Activated T-helper 1 cell treated with anti-CD3 and anti-CD28 coated beads, Interleukin-12 subunit alpha, Interleukin-12 subunit beta, Interleukin-2, Interleukin-4 antibody, amounts not matched to agents 30 ng/mL and 10 ng/mL and 1 ng/mL, durations not matched to agents 14 hours and 24 hours and 36 hours (primary cell): Measurements from ENCODE around the gene ASCC2. TPM values are rescaled to one million over a fixed set of nuclear protein-coding genes. Genes with fewer than 3 reads are reported as not detected.

Experiments used
- DNase-seq: peaks from one replicate; pipeline ENCODE4 v3.0.0; 2021; ENCODE audit warnings: low spot score
- H3K27ac Mint-ChIP-seq: one replicate; pipeline ENCODE4 v1.8.0; 2021; ENCODE audit warnings: mild to moderate bottlenecking, mixed read lengths
- H3K27me3 Mint-ChIP-seq: one replicate; pipeline ENCODE4 v1.8.0; 2022; ENCODE audit warnings: mild to moderate bottlenecking, moderate library complexity, mixed read lengths; ENCODE audit not compliant: insufficient read depth
- H3K36me3 Mint-ChIP-seq: one replicate; pipeline ENCODE4 v1.8.0; 2021; ENCODE audit warnings: low read depth, mixed read lengths
- H3K4me1 Mint-ChIP-seq: one replicate; pipeline ENCODE4 v1.8.0; 2021; ENCODE audit warnings: low read depth, mixed read lengths
- H3K4me3 Mint-ChIP-seq: one replicate; pipeline ENCODE4 v1.8.0; 2021; ENCODE audit warnings: mild to moderate bottlenecking, moderate library complexity, mixed read lengths
- H3K9me3 Mint-ChIP-seq: one replicate; pipeline ENCODE4 v1.8.0; 2021; ENCODE audit warnings: mixed read lengths
- intact Hi-C: fragments of 100-400 bp; cut with micrococcal nuclease; formaldehyde crosslinking; loops from one replicate; pipeline ENCODE4 v1.15.1; 2024
- total RNA-seq: library from RNA; stranded (reverse); gene quantifications from 2 replicates; pipeline ENCODE4 v1.2.3, GENCODE V29; 2022

ASCC2 gene
- total RNA-seq, 1 donor from 2014 or later = 84.5 TPM

GRCh38 chr22:29811377-29811776 is 26.7 kb downstream of the ASCC2 start:
- intact Hi-C loops = no loop called here
- Mint-ChIP-seq H3K9me3 (no peaks in the 10 kb centered on the region), H3K36me3 (peaks cover 48% of the 10 kb centered on the region), H3K4me3 (no peak overlapping the region), H3K4me1 (no peaks in the 10 kb centered on the region), H3K27ac (no peak overlapping the region), H3K27me3 (no peaks in the 10 kb centered on the region)
- no peak for DNase-seq

GRCh38 chr22:29810216-29810615 is 27.9 kb downstream of the ASCC2 start:
- Mint-ChIP-seq H3K27me3 (no peaks in the 10 kb centered on the region), H3K4me3 (no peak overlapping the region), H3K36me3 (peaks cover 48% of the 10 kb centered on the region), H3K27ac (no peak overlapping the region), H3K9me3 (no peaks in the 10 kb centered on the region), H3K4me1 (no peaks in the 10 kb centered on the region)
- intact Hi-C loops = no loop called here
- DNase-seq = no peak

- peaks cover 36% of the 10 kb centered on the region for H3K36me3 Mint-ChIP-seq
- H3K4me1 Mint-ChIP-seq = no peaks in the 10 kb centered on the region
- no peaks in the 10 kb centered on the region for H3K9me3 Mint-ChIP-seq
- H3K27ac Mint-ChIP-seq = no peak overlapping the region
- H3K4me3 Mint-ChIP-seq = no peak overlapping the region
- H3K27me3 Mint-ChIP-seq = no peaks in the 10 kb centered on the region
- intact Hi-C loops = no loop called here
- DNase-seq = no peak
Observed at GRCh38 chr22:29806196-29806595, 31.9 kb downstream of the ASCC2 start.

GRCh38 chr22:29804985-29805384 is 33.1 kb downstream of the ASCC2 start:
- H3K9me3 Mint-ChIP-seq = no peaks in the 10 kb centered on the region
- no peaks in the 10 kb centered on the region for H3K27me3 Mint-ChIP-seq
- H3K36me3 Mint-ChIP-seq = peaks cover 39% of the 10 kb centered on the region
- no peak for DNase-seq
- H3K4me3 Mint-ChIP-seq = no peak overlapping the region
- H3K27ac Mint-ChIP-seq = no peak overlapping the region
- intact Hi-C loops = no loop called here
- no peaks in the 10 kb centered on the region for H3K4me1 Mint-ChIP-seq

- intact Hi-C loops = no loop called here
- no peak overlapping the region for H3K27ac Mint-ChIP-seq
- H3K27me3 Mint-ChIP-seq = no peaks in the 10 kb centered on the region
- no peak for DNase-seq
- H3K9me3 Mint-ChIP-seq = no peaks in the 10 kb centered on the region
- H3K36me3 Mint-ChIP-seq = peaks cover 47% of the 10 kb centered on the region
- H3K4me1 Mint-ChIP-seq = peaks cover 7% of the 10 kb centered on the region
- H3K4me3 Mint-ChIP-seq = no peak overlapping the region
Observed at GRCh38 chr22:29803190-29803589, 34.9 kb downstream of the ASCC2 start.

- H3K36me3 Mint-ChIP-seq = peaks cover 51% of the 10 kb centered on the region
- H3K27me3 Mint-ChIP-seq = no peaks in the 10 kb centered on the region
- H3K4me1 Mint-ChIP-seq = peaks cover 11% of the 10 kb centered on the region
- no peak for DNase-seq
- H3K9me3 Mint-ChIP-seq = no peaks in the 10 kb centered on the region
- H3K27ac Mint-ChIP-seq = no peak overlapping the region
- H3K4me3 Mint-ChIP-seq = no peak overlapping the region
- intact Hi-C loops = no loop called here
Observed at GRCh38 chr22:29801796-29802195, 36.3 kb downstream of the ASCC2 start.

- Mint-ChIP-seq H3K4me3 (no peak overlapping the region), H3K27me3 (no peaks in the 10 kb centered on the region), H3K36me3 (peaks cover 50% of the 10 kb centered on the region), H3K9me3 (no peaks in the 10 kb centered on the region), H3K4me1 (peaks cover 11% of the 10 kb centered on the region), H3K27ac (no peak overlapping the region)
- intact Hi-C loops = no loop called here
- DNase-seq = no peak
Observed at GRCh38 chr22:29801153-29801552, 36.9 kb downstream of the ASCC2 start.

- H3K27me3 Mint-ChIP-seq = no peaks in the 10 kb centered on the region
- DNase-seq = no peak
- no peak overlapping the region for H3K27ac Mint-ChIP-seq
- H3K9me3 Mint-ChIP-seq = no peaks in the 10 kb centered on the region
- intact Hi-C loops = no loop called here
- H3K4me3 Mint-ChIP-seq = no peak overlapping the region
- peaks cover 11% of the 10 kb centered on the region for H3K4me1 Mint-ChIP-seq
- H3K36me3 Mint-ChIP-seq = peaks cover 43% of the 10 kb centered on the region
Observed at GRCh38 chr22:29799217-29799680, 38.8 kb downstream of the ASCC2 start.

- no peak for DNase-seq
- Mint-ChIP-seq H3K36me3 (peaks cover 43% of the 10 kb centered on the region), H3K4me1 (peaks cover 11% of the 10 kb centered on the region), H3K27me3 (no peaks in the 10 kb centered on the region), H3K9me3 (no peaks in the 10 kb centered on the region), H3K27ac (no peak overlapping the region), H3K4me3 (no peak overlapping the region)
- intact Hi-C loops = no loop called here
Observed at GRCh38 chr22:29798801-29799200, 39.3 kb downstream of the ASCC2 start.

- Mint-ChIP-seq H3K4me1 (peaks cover 11% of the 10 kb centered on the region), H3K4me3 (no peak overlapping the region), H3K27ac (no peak overlapping the region), H3K9me3 (no peaks in the 10 kb centered on the region), H3K36me3 (peaks cover 38% of the 10 kb centered on the region), H3K27me3 (no peaks in the 10 kb centered on the region)
- no peak for DNase-seq
- intact Hi-C loops = no loop called here
Observed at GRCh38 chr22:29798318-29798717, 39.8 kb downstream of the ASCC2 start.

GRCh38 chr22:29797351-29797750 is 40.7 kb downstream of the ASCC2 start:
- no peak for DNase-seq
- no peaks in the 10 kb centered on the region for H3K9me3 Mint-ChIP-seq
- H3K27me3 Mint-ChIP-seq = no peaks in the 10 kb centered on the region
- H3K27ac Mint-ChIP-seq = no peak overlapping the region
- H3K4me3 Mint-ChIP-seq = no peak overlapping the region
- H3K36me3 Mint-ChIP-seq = peaks cover 43% of the 10 kb centered on the region
- intact Hi-C loops = no loop called here
- peaks cover 11% of the 10 kb centered on the region for H3K4me1 Mint-ChIP-seq

- Mint-ChIP-seq H3K9me3 (no peaks in the 10 kb centered on the region), H3K27ac (no peak overlapping the region), H3K27me3 (no peaks in the 10 kb centered on the region)
Observed at GRCh38 chr22:29795663-29796062, 42.4 kb downstream of the ASCC2 start.

GRCh38 chr22:29793396-29793795 is 44.7 kb downstream of the ASCC2 start:
- H3K9me3 Mint-ChIP-seq = no peaks in the 10 kb centered on the region
- no peak for DNase-seq
- H3K27ac Mint-ChIP-seq = no peak overlapping the region
- H3K4me1 Mint-ChIP-seq = peaks cover 6% of the 10 kb centered on the region
- intact Hi-C loops = no loop called here
- H3K4me3 Mint-ChIP-seq = no peak overlapping the region
- H3K27me3 Mint-ChIP-seq = no peaks in the 10 kb centered on the region
- H3K36me3 Mint-ChIP-seq = peaks cover 35% of the 10 kb centered on the region

More at GRCh38 chr22:29795663-29796062, 42.4 kb downstream of the ASCC2 start:
- H3K4me1 Mint-ChIP-seq = peaks cover 11% of the 10 kb centered on the region
- peaks cover 38% of the 10 kb centered on the region for H3K36me3 Mint-ChIP-seq
- no peak for DNase-seq
- intact Hi-C loops = no loop called here
- H3K4me3 Mint-ChIP-seq = no peak overlapping the region

- no peak overlapping the region for H3K4me3 Mint-ChIP-seq
- no peak for DNase-seq
- intact Hi-C loops = no loop called here
- no peaks in the 10 kb centered on the region for H3K4me1 Mint-ChIP-seq
- H3K36me3 Mint-ChIP-seq = peaks cover 31% of the 10 kb centered on the region
- H3K27ac Mint-ChIP-seq = peak overlapping the region; percentile 6
- H3K9me3 Mint-ChIP-seq = no peaks in the 10 kb centered on the region
- H3K27me3 Mint-ChIP-seq = no peaks in the 10 kb centered on the region
Observed at GRCh38 chr22:29790061-29790460, 48.0 kb downstream of the ASCC2 start.
